GM10847 (cell line): Measurements from ENCODE around the gene CYB5A.

ENCODE experiments used
- POLR2A ChIP-seq: IDR thresholded peaks from 2 replicates; pipeline ENCODE4 v1.6.1; 2011; ENCODE audit not compliant: insufficient read length; ENCODE audit errors: extremely low read depth

The CYB5A gene, protein sequence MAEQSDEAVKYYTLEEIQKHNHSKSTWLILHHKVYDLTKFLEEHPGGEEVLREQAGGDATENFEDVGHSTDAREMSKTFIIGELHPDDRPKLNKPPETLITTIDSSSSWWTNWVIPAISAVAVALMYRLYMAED

DNA sequence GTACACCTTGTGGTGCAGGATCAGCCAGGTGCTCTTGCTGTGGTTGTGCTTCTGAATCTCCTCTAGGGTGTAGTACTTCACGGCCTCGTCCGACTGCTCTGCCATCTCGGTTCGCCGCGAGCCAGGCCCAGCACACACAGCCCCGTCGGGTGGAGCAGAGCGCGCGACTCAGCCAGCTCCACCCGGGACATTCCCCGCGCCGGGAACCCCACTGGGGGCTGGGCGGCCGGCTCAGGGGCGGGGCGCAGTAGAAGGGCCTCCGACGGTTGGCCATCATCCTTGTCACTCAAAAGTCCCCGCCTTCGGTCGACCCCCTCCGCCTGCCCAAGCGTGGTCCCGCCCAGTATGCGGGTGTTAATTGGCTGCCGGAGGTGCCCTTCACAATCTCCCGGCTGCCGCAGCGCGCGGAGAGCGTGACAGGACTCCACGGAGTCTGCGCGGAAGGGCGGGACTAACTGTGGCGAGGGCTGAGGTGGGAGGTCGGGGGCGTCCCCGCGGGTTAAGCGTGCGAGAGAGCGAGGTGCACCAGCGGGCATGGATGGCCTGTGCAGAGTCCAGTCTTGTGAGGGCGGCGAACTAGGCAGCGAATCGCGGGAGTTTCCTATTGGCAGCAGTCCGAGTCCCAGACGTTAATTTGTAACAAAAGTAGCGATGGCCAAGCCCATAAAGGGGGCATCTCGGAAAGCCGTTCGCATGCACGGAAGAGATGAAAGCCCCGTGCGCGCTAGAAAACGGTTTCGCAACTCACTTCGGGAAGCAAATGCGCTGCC is at the start of gene CYB5A:
TSS of gene CYB5A (minus strand) at position 193 of the 770 bp plus-strand sequence. CDS start at position 105, 88 bp downstream.
- peak; percentile 44 for TF ChIP-seq POLR2A

DNA sequence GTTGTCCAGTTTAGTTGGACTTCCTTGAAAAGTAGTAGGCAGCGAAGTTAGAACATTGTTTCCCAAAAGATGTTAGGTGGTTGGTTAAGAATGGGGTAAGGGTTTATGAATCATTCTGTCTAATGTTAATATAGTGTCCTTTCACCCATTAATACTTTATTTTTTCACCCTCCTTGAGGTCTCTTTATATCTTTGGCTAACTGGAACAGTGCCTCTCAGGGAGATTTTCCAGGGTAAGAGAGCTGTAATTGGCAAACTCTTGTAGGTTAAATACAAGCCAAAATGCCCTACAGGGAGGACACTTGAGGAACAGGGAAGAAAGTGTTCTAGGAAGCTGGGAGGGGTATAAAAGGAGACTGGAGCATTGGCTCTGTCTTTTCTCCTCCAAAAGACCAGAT is 46.1 kb upstream of the CYB5A start:
- TF ChIP-seq POLR2A = no peak

DNA sequence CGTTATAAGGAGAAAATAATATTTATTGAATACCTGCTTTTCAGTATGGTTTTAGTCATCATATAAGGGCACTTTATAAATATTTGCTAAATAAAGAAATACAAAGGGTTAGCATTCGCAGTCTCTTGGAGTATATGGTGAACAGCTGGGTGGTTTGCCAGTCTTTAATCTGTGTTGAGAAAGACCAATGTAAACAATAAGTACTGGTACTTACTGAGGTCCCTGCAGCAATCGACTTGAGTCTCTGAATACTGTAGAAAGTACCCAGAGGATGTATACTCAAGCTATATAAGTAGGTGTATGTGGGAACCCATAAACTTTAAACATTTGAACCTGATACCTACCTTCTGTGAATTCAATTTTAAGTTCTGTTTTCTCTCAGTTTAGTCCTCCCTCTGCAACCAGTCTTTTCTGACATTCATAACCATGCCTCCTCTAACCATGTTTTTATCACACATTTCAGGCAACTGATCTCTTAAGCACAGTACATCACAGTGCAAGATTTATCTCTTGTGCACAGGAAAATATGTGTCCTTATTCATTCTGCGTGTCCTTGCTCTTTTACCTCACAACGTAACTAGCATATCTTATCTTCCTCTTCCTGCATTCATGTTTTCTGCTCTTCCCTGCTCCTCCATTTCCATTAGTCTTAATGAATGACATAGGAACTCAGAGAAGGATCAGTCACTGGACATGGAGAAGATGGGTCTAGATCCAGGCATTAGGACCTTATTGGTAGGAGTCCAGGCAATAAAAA is 45.6 kb upstream of the CYB5A start:
- TF ChIP-seq POLR2A = no peak

- no peak for TF ChIP-seq POLR2A
Observed at GRCh38 chr18:74336656-74337055, 44.9 kb upstream of the CYB5A start.

DNA sequence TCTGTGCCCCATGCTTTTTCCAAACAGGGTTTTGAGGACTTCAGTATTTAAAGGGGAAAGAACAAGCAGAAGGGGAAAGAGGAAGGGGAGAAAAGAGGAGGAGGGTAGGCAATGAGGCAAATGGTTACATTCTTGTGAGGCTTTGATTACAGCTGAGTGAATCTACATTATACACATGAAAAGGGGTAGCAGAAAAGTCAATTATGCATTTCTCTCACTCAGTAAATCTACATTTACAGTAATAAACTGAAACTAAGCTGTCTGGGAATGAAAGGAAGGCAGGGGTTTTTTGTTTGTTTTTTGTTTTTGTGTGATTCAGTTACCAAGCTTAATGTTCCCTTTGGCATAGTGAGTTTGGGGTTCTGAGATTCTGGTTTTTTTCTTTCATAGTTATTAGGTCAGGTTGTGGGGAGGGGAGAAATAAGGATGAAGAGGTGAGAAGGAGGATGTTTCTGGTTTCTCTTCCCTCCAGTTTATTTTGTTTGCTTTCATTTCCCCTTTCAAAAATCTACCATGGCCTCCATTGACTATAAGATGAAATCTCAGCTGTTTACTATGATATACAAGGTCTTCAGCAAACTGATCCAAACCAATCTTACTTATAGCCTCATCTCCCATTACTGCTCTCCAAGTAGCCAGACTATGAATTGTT is 42.6 kb upstream of the CYB5A start:
- no peak for TF ChIP-seq POLR2A

DNA sequence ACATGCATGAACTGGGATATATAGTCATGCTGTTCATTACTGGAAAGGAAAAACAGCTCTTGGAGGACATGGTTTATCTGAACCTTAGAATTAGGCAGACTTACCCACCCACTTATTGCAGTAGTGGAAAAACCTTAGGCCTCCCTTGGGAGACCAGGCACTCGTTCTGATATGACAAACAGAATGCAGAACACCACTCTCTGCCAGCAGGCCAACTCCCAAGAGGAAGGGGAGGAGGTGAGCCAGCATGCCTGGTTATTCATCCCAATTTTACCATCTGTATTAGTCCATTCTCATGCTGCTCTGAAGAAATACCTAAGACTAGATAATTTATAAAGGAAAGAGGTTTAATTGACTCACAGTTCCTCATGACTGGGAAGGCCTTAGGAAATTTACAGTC is 41.3 kb upstream of the CYB5A start:
- no peak for TF ChIP-seq POLR2A

DNA sequence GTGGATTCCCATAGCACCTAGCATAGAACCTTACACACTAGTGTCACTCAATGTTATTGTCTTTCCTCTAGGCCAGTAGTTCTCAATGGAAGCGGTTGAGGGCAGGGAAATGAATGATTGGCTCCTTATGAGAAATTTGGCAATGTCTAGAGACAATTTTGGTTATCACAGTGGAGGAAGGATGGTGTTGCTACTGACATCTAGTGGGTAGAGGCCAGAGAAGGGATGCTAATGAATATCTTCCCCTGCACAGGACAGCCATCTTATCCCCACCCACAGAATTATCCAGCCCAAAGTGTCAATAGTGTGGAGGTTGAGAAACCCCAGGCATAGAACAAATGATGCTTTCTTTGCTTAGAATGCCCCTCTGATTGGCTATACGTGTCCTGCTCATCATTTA is 39.6 kb upstream of the CYB5A start:
- no peak for TF ChIP-seq POLR2A

GRCh38 chr18:74329688-74330205 is 38.0 kb upstream of the CYB5A start:
- no peak for TF ChIP-seq POLR2A

GRCh38 chr18:74328206-74328605 is 36.4 kb upstream of the CYB5A start:
- no peak for TF ChIP-seq POLR2A

DNA sequence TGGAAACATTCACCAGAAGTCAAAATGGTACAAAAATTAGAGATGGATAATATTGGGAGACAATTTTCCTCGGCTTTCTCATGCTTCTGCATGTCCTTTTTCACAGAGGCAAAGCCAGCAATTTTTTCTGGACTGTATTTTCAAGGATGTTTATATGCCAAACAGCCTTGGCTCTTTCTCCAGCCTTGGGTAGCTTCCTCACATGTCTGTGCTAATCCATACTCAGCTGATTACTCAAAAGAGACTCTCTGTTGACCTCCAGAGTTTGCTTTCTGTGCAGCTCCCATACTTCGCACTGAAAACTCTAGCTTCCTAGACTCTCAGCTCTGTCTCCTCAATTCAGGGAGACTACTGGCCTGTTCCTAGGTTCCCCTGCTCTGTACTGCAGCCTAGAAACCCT is 34.5 kb upstream of the CYB5A start:
- TF ChIP-seq POLR2A = no peak

- TF ChIP-seq POLR2A = no peak
Observed at GRCh38 chr18:74316257-74317170, 24.8 kb upstream of the CYB5A start.

DNA sequence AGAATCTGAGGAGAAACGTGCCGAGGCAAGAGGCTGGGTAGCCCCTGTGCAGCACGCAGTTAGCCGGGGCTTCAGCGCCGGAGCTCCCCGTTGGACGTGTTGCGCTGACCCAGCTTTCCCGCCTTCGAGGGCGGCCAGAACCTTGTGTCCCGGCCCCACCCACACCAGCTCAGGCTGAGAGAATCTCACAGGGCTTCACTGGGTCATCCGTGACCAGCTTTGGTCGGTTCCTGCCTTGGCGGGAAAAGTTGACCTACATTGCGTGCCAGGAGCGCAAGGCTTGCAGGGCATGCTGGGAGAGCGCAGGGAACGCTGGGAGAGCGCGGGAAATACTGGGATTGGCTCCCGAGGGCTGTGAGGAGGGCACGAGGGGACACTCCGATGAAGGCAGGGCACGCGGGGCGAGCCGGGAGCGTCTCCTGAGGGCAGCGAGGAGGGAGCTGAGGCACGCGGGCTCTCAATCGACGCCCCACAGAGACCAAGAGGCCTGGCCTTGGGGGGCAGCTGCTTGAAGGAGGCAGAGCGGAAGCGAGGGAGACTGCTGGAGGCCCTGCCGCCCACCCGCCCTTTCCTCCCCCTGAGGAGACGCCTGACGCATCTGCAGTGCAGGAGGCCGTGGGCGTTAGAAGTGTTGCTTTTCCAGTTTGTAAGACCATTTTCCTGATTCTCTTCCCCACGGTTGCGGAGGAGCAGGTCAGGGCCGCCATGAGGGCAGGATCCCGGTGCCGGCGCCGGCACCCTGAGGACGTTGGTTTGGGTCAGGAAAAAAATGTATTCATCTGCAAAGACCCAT is 23.9 kb upstream of the CYB5A start, which contains the start of gene C18orf63:
TSS of gene C18orf63 (plus strand) at position 376 of the 793 bp plus-strand sequence. CDS start 2,027 bp downstream, outside the sequence.
- TF ChIP-seq POLR2A = no peak

- no peak for TF ChIP-seq POLR2A
Observed at GRCh38 chr18:74314759-74315463, 23.1 kb upstream of the CYB5A start.
